Heart right ventricle (tissue), 16 donors: ENCODE results near the gene SAMD15. TPM values are rescaled to one million over a fixed set of nuclear protein-coding genes. Genes with fewer than 3 reads are reported as not detected.

Source experiments
- ATAC-seq, 8 donors: fragments of 200-7000 bp; cut with Tn5 transposase; one replicate each; pipeline ENCODE4 v1.9.1; 2020; ENCODE audit warnings: mild to moderate bottlenecking in 8 of 8, moderate library complexity in 8 of 8, moderate number of reproducible peaks in 1 of 8
- DNase-seq, 2 donors: peaks; one replicate each; pipeline ENCODE4 v3.0.0-alpha.2; 2020
- H3K27ac ChIP-seq, 10 donors: fragments of 200-600 bp; sonication (generic) in 2 of 10; one replicate each; pipeline versions ENCODE4 v1.5.0 to v1.8.0; 2020 to 2022; ENCODE audit warnings: mild to moderate bottlenecking in 3 of 10
- H3K27me3 ChIP-seq, 7 donors: fragments of 200-600 bp; one replicate each; pipeline ENCODE4 v1.8.0; 2021 to 2022; ENCODE audit warnings: mild to moderate bottlenecking in 2 of 7
- H3K36me3 ChIP-seq, 9 donors: fragments of 200-600 bp; sonication (generic) in 1 of 9; one replicate each; pipeline versions ENCODE4 v1.5.0 to v1.8.0; 2020 to 2022; ENCODE audit warnings: mild to moderate bottlenecking in 2 of 9
- H3K4me1 ChIP-seq, 9 donors: fragments of 200-600 bp; sonication (generic) in 1 of 9; one replicate each; pipeline versions ENCODE4 v1.5.0 to v1.8.0; 2020 to 2022; ENCODE audit warnings: mild to moderate bottlenecking in 4 of 9
- H3K4me3 ChIP-seq, 10 donors: fragments of 200-600 bp; sonication (generic) in 2 of 10; one replicate each; pipeline versions ENCODE4 v1.5.0 to v1.8.0; 2020 to 2022; ENCODE audit warnings: mild to moderate bottlenecking in 7 of 10, moderate library complexity in 2 of 10
- H3K9me3 ChIP-seq, 11 donors: fragments of 200-600 bp in 10 of 11; sonication (generic) in 2 of 11; one replicate each; pipeline versions ENCODE4 v1.5.0 to v1.8.0; 2013 to 2022; ENCODE audit warnings: mild to moderate bottlenecking in 2 of 11, control low read depth in 1 of 11, moderate library complexity in 1 of 11
- CTCF ChIP-seq, 9 donors: fragments of 200-600 bp; sonication (generic) in 2 of 9; IDR thresholded peaks; one replicate each; pipeline versions ENCODE4 v1.5.0 to v1.8.0; 2021 to 2022; ENCODE audit warnings: antibody characterized with exemption in 9 of 9, mild to moderate bottlenecking in 5 of 9, moderate library complexity in 1 of 9
- WGBS, 2 donors: extraction: QIAGEN DNeasy Blood & Tissue Kit; methylation state at CpG; one replicate each; pipeline ENCODE4 v1.1.7; 2013; ENCODE audit warnings: inconsistent platforms in 1 of 2; 5-methylcytosine and 5-hydroxymethylcytosine counted together
- intact Hi-C, 10 donors: fragments of 100-400 bp; cut with DNase I; formaldehyde crosslinking; loops; one replicate each; pipeline versions ENCODE4 v1.11.1 to v1.14.2; 2022
- polyA plus RNA-seq, 2 donors: library from polyadenylated mRNA; stranded (reverse); fragments of 200-250 nt; gene quantifications; one replicate each; pipeline ENCODE4 v1.2.3, GENCODE V29; 2013
- total RNA-seq, 10 donors: library from RNA; stranded (reverse); fragmentation: NEBNext Ultra II Directional in 3 of 10; extraction: Animal tissue kit (Norgen Biotek cat#: 25700) in 3 of 10; gene quantifications; one replicate each; pipeline versions ENCODE4 v1.2.1 to v1.2.4, GENCODE V29; 2021 to 2023
- donor health status: Arrhythmogenic right ventricular cardiomyopathy.
- donor health status: ischemic (EF 13 %, LVEDD 7.1; RV severe dilation, severe dysfunction).
- donor health status: healthy with polysubstance abuse.
- donor health status: DM: no; HTN: yes; CAD: no.
- donor health status: DM: no; HTN: no; CAD: no.
- donor health status: ischemic (EF 25% LVEDD 6.9; RV normal size, moderate dysfunction).
- donor health status: ischemic (EF 25% LVEDD 5.7; RV mildly dilated, moderate dysfunction).
- donor health status: healthy.
- donor health status: DM: yes; HTN: yes; CAD: no.
- donor health status: Ischemic cardiomyopathy.
- donor health status: ischemic (EF 35%, LVEDD 5.7; RV mildly dilated, moderate dysfunction).
- donor health status: nonischemic (EF 11% LVEDD 7.7; RV severe dilation, severe dysfunction).
- donor health status: DM: yes; HTN: yes; CAD: no.
- donor health status: PGD.
- donor health status: ischemic (EF 29% LVEDD 5.4; RV normal size, mild dysfunction).
- donor health status: nonischemic (EF 23%, LVEDD 6.1; RV moderate dilation, normal function).

SAMD15 gene
- total and polyA plus RNA-seq, 12 donors: 0.13 to 0.30 (median 0.20) TPM; not detected in 2

- Histone ChIP-seq H3K4me3 (no peak overlapping the region), H3K27me3 (no peaks in the 10 kb centered on the region), H3K36me3 (peaks cover 0 to 16% (median 0%) of the 10 kb centered on the region in 9 donors), H3K4me1 (no peaks in the 10 kb centered on the region), H3K9me3 (peaks cover 0 to 35% (median 17%) of the 10 kb centered on the region in 11 donors), H3K27ac (no peak overlapping the region)
- intact Hi-C loops: no loop called here
- no peak for DNase-seq
- no peak for TF ChIP-seq CTCF (IDR thresholded peaks at IDR 0.05)
- WGBS, 2 donors: 94 to 97% methylated on average over 8 of the region's 8 CpGs
- ATAC-seq: no peak
These were observed 39.7 kb downstream of the SAMD15 start for GRCh38 chr14:77416836-77417235.

GRCh38 chr14:77421201-77421600 lies 44.0 kb downstream of the SAMD15 start:
- no peak for TF ChIP-seq CTCF (IDR thresholded peaks at IDR 0.05)
- no peak for ATAC-seq
- no peaks in the 10 kb centered on the region for H3K27me3 ChIP-seq
- H3K4me3 ChIP-seq: no peak overlapping the region
- intact Hi-C loops: no loop called here
- no peak overlapping the region for H3K27ac ChIP-seq
- WGBS, 2 donors: 69 to 98% methylated on average over 2 of the region's 2 CpGs
- peaks cover 0 to 35% (median 17%) of the 10 kb centered on the region in 11 donors for H3K9me3 ChIP-seq
- peaks cover 0 to 60% (median 33%) of the 10 kb centered on the region in 9 donors for H3K36me3 ChIP-seq
- DNase-seq: no peak
- no peaks in the 10 kb centered on the region for H3K4me1 ChIP-seq

- intact Hi-C loops: no loop called here
- no peaks in the 10 kb centered on the region for H3K27me3 ChIP-seq
- no peak within 1 kb of the TSS for H3K27ac ChIP-seq
- no peaks in the 10 kb centered on the region for H3K4me1 ChIP-seq
- H3K4me3 ChIP-seq: no peak within 1 kb of the TSS
- TF ChIP-seq CTCF (IDR thresholded peaks at IDR 0.05): no peak
- H3K9me3 ChIP-seq: peaks cover 0 to 28% (median 14%) of the 10 kb centered on the region in 11 donors
- DNase-seq (no peak), ATAC-seq (no peak)
- 97% methylated on average over 1 of the region's 1 CpG for WGBS, 2 donors
- H3K36me3 ChIP-seq: peaks cover 0 to 82% (median 54%) of the 10 kb centered on the region in 9 donors
These were observed 46.2 kb downstream of the SAMD15 start, which contains the start of gene NOXRED1 for GRCh38 chr14:77423423-77423822. Gene NOXRED1 (minus strand): TSS chr14:77423523. CDS start chr14:77422889, 634 bp downstream.

GRCh38 chr14:77424862-77425261 lies 47.7 kb downstream of the SAMD15 start:
- no peak for DNase-seq
- Histone ChIP-seq H3K27me3 (no peaks in the 10 kb centered on the region), H3K4me3 (no peak overlapping the region), H3K36me3 (peaks cover 0 to 96% (median 63%) of the 10 kb centered on the region in 9 donors), H3K4me1 (no peaks in the 10 kb centered on the region), H3K27ac (no peak overlapping the region), H3K9me3 (peaks cover 0 to 14% (median 5%) of the 10 kb centered on the region in 11 donors)
- no peak for TF ChIP-seq CTCF (IDR thresholded peaks at IDR 0.05)
- ATAC-seq: no peak
- intact Hi-C loops: no loop called here
- 84 to 91% methylated on average over 3 of the region's 3 CpGs for WGBS, 2 donors
